Renal cortex interstitium (tissue), 11 donors: ENCODE results near the gene OR4N2. TPM values are rescaled to one million over a fixed set of nuclear protein-coding genes. Genes with fewer than 3 reads are reported as not detected.
"Not testable (repeated sequence)": the region's sequence is repeated elsewhere in the genome, so short reads cannot be mapped to it uniquely, and the experiment has no call there.

Experiments
- DNase-seq, 11 donors: peaks; one replicate each; pipeline ENCODE4 v3.0.0-alpha.2; 2013; ENCODE audit warnings: low read depth in 9 of 11, low spot score in 4 of 11; ENCODE audit errors: extremely low read depth in 1 of 11
- polyA plus RNA-seq, 3 donors: library from polyadenylated mRNA; unstranded; fragments of 120-200 nt; gene quantifications; one replicate each; pipeline ENCODE4 v1.2.1, GENCODE V29; 2013; ENCODE audit not compliant: insufficient read length in 3 of 3

OR4N2 gene
- polyA plus RNA-seq, 3 donors, result not detected

- no peak for DNase-seq
Observed at GRCh38 chr14:19823765-19824164, 20.2 kb downstream of the OR4N2 start.

- DNase-seq, result not testable (repeated sequence)
Observed at GRCh38 chr14:19827626-19828244, 24.2 kb downstream of the OR4N2 start.

GRCh38 chr14:19828314-19828713 lies 24.7 kb downstream of the OR4N2 start:
- DNase-seq, result no peak

- DNase-seq, result not testable (repeated sequence)
Observed at GRCh38 chr14:19834203-19834848, 30.8 kb downstream of the OR4N2 start.

GRCh38 chr14:19838433-19838832 lies 34.9 kb downstream of the OR4N2 start:
- DNase-seq, result no peak

- no peak for DNase-seq
Observed at GRCh38 chr14:19851365-19851764, 47.8 kb downstream of the OR4N2 start.

GRCh38 chr14:19866061-19866669 lies 62.6 kb downstream of the OR4N2 start:
- DNase-seq, result not testable (repeated sequence)

GRCh38 chr14:19873178-19873577 lies 69.6 kb downstream of the OR4N2 start:
- no peak for DNase-seq

GRCh38 chr14:19874842-19875241 lies 71.3 kb downstream of the OR4N2 start, which contains the start of gene OR4K2:
Gene OR4K2, plus strand, starts transcription at chr14:19875142. Its CDS starts 1,126 bp downstream, at chr14:19876268.
- no peak for DNase-seq

- no peak for DNase-seq
Observed at GRCh38 chr14:19878029-19878642, 74.6 kb downstream of the OR4N2 start.

Other genes starting within 250 kb of the OR4N2 start
- not detected for gene OR11H2, start 89.9 kb upstream of the OR4N2 start, polyA plus RNA-seq
- not detected for gene OR4Q3, start 60.2 kb upstream of the OR4N2 start, polyA plus RNA-seq
- not detected for gene OR4M1, start 30.3 kb upstream of the OR4N2 start, polyA plus RNA-seq
- not detected for gene OR4K2, start 71.4 kb downstream of the OR4N2 start, polyA plus RNA-seq
- gene OR4K5, start 116.8 kb downstream of the OR4N2 start, polyA plus RNA-seq, result not detected
- not detected for gene OR4K1, start 127.1 kb downstream of the OR4N2 start, polyA plus RNA-seq
- gene OR4K15, start 171.8 kb downstream of the OR4N2 start, polyA plus RNA-seq, result not detected
- not detected for gene OR4Q2, start 198.4 kb downstream of the OR4N2 start, polyA plus RNA-seq
- not detected for gene OR4K14, start 215.5 kb downstream of the OR4N2 start, polyA plus RNA-seq
- under 1 TPM in 1 of 3 donors, not detected in 2; 0.01 TPM for gene OR4K13, start 232.3 kb downstream of the OR4N2 start, polyA plus RNA-seq